GM23248 (cell line): ENCODE measurements around the gene KRTAP4-16. TPM values are rescaled to one million over a fixed set of nuclear protein-coding genes. Genes with fewer than 3 reads are reported as not detected.
"Not testable (repeated sequence)": the region's sequence is repeated elsewhere in the genome, so short reads cannot be mapped to it uniquely, and the experiment has no call there.

ENCODE experiments used
- DNase-seq: peaks from one replicate; pipeline ENCODE4 v3.0.0-alpha.2; 2015
- H2AFZ ChIP-seq: fragments of 200-600 bp; sonication (generic); 2 replicates; pipeline ENCODE4 v1.6.1; 2016; ENCODE audit warnings: antibody characterized with exemption
- H3F3A ChIP-seq: fragments of 200-600 bp; sonication (generic); 2 replicates; pipeline ENCODE4 v1.6.1; 2016; ENCODE audit warnings: mild to moderate bottlenecking, antibody characterized with exemption, mixed run types; ENCODE audit not compliant: insufficient read depth
- H3K27ac ChIP-seq: fragments of 200-600 bp; sonication (generic); 2 replicates; pipeline ENCODE4 v1.5.1; 2016; ENCODE audit warnings: mild to moderate bottlenecking
- H3K27me3 ChIP-seq: fragments of 200-600 bp; sonication (generic); replicated peaks from 2 replicates; pipeline ENCODE4 v1.6.1; 2016; ENCODE audit warnings: mild to moderate bottlenecking; ENCODE audit not compliant: insufficient read depth
- H3K36me3 ChIP-seq: fragments of 200-600 bp; sonication (generic); 2 replicates; pipeline ENCODE4 v1.6.1; 2016; ENCODE audit warnings: low read depth, mild to moderate bottlenecking
- H3K4me1 ChIP-seq: fragments of 200-600 bp; sonication (generic); 2 replicates; pipeline ENCODE4 v1.6.1; 2016; ENCODE audit warnings: mild to moderate bottlenecking; ENCODE audit not compliant: insufficient read depth
- H3K4me2 ChIP-seq: fragments of 200-600 bp; sonication (generic); one replicate; pipeline ENCODE4 v1.6.1; 2016; ENCODE audit warnings: mild to moderate bottlenecking; ENCODE audit not compliant: unreplicated experiment
- H3K4me3 ChIP-seq: fragments of 200-600 bp; sonication (generic); 2 replicates; pipeline ENCODE4 v1.5.1; 2016; ENCODE audit warnings: mild to moderate bottlenecking
- H3K79me2 ChIP-seq: fragments of 200-600 bp; sonication (generic); 2 replicates; pipeline ENCODE4 v1.6.1; 2016; ENCODE audit warnings: mild to moderate bottlenecking; ENCODE audit not compliant: insufficient read depth
- H3K9ac ChIP-seq: fragments of 200-600 bp; sonication (generic); 2 replicates; pipeline ENCODE4 v1.6.1; 2016; ENCODE audit warnings: mild to moderate bottlenecking
- H3K9me2 ChIP-seq: fragments of 200-600 bp; sonication (generic); 2 replicates; pipeline ENCODE4 v1.6.1; 2016; ENCODE audit warnings: mixed run types, mild to moderate bottlenecking, moderate library complexity; ENCODE audit not compliant: insufficient read depth
- H3K9me3 ChIP-seq: fragments of 200-600 bp; sonication (generic); one replicate; pipeline ENCODE4 v1.6.1; 2017; ENCODE audit warnings: low read depth
- H4K20me1 ChIP-seq: fragments of 200-600 bp; sonication (generic); 2 replicates; pipeline ENCODE4 v1.6.0; 2016; ENCODE audit not compliant: insufficient read depth
- EZH2 ChIP-seq: fragments of 200-600 bp; sonication (generic); IDR thresholded peaks from 2 replicates; pipeline ENCODE4 v1.6.1; 2018; ENCODE audit warnings: antibody characterized with exemption, mild to moderate bottlenecking; ENCODE audit not compliant: insufficient read depth, poor library complexity, severe bottlenecking
- EZH2phosphoT487 ChIP-seq: fragments of 200-600 bp; sonication (generic); IDR thresholded peaks from 2 replicates; pipeline ENCODE4 v1.6.1; 2018; ENCODE audit warnings: antibody characterized with exemption, moderate library complexity, mild to moderate bottlenecking, low read depth; ENCODE audit not compliant: insufficient read depth
- WGBS, 2 experiments: methylation state at CpG; one replicate each; pipeline ENCODE4 v1.1.6; 2015 to 2017; ENCODE audit warnings: low lambda C conversion rate in 2 of 2, low coverage in 1 of 2; ENCODE audit errors: missing lambda C conversion rate in 2 of 2; 5-methylcytosine and 5-hydroxymethylcytosine counted together
- in situ Hi-C: fragments of 300-500 bp; cut with MboI; formaldehyde crosslinking; loops from 2 replicates; pipeline ENCODE4 v1.15.0; 2020
- polyA plus RNA-seq: library from polyadenylated mRNA; unstranded; fragments of >200 nt; fragmentation: Nextera tagmentation; extraction: Ambion mirVana; gene quantifications from 2 replicates; pipeline ENCODE4 v1.2.1, GENCODE V29; 2016
- total RNA-seq: library from RNA; depleted of rRNA; stranded (reverse); fragments of >200 nt; shearing (Covaris generic); gene quantifications from 2 replicates; pipeline ENCODE4 v1.2.3, GENCODE V29; 2014

Gene KRTAP4-16
- total and polyA plus RNA-seq, 2 experiments from 2014 or later, result not detected

- in situ Hi-C loops, result no loop called here
- H3K9ac ChIP-seq, result peak within 1 kb of the TSS; percentile 10; the same call in 1 of the 2 replicates
- no peaks in the 10 kb centered on the region for H4K20me1 ChIP-seq
- WGBS, 2 experiments, result 67 to 68% methylated on average over 6 of the region's 6 CpGs
- peak; percentile 95 for DNase-seq
- H3K9me2 ChIP-seq, result peaks cover 2% of the 10 kb centered on the region; the same call in 1 of the 2 replicates
- no peaks in the 10 kb centered on the region for H3K79me2 ChIP-seq
- no peak within 1 kb of the TSS for H2AFZ ChIP-seq
- H3F3A ChIP-seq, result peaks cover 13% of the 10 kb centered on the region
- H3K4me3 ChIP-seq, result no peak within 1 kb of the TSS
- H3K4me1 ChIP-seq, result peaks cover 14% of the 10 kb centered on the region
- peak within 1 kb of the TSS; percentile 38 for H3K4me2 ChIP-seq
- H3K27ac ChIP-seq, result peak within 1 kb of the TSS; percentile 83
- TF ChIP-seq EZH2, result no peak
- TF ChIP-seq EZH2phosphoT487, result 0 out of 2 replicates have a peak, but pooled peaks have one; percentile 32
- H3K36me3 ChIP-seq, result no peaks in the 10 kb centered on the region
- H3K9me3 ChIP-seq, result no peaks in the 10 kb centered on the region
- no peaks in the 10 kb centered on the region for H3K27me3 ChIP-seq
Measured at GRCh38 chr17:41140360-41141131, 38.5 kb upstream of the KRTAP4-16 start, which contains the start of gene KRTAP4-6. Gene KRTAP4-6, minus strand, starts transcription at chr17:41140544. Its CDS starts 57 bp downstream, at chr17:41140487.

GRCh38 chr17:41139865-41140264, 37.9 kb upstream of the KRTAP4-16 start:
- H3K27ac ChIP-seq, H3K27me3 ChIP-seq, H3K4me3 ChIP-seq, H3K79me2 ChIP-seq, H2AFZ ChIP-seq, H3K4me2 ChIP-seq, H3K9ac ChIP-seq, in situ Hi-C loops, H3K9me3 ChIP-seq, H4K20me1 ChIP-seq, H3K36me3 ChIP-seq, DNase-seq, H3K9me2 ChIP-seq: not testable (repeated sequence)
- WGBS, 2 experiments, result 90 to 91% methylated on average over 11 to 12 of the region's 12 CpGs
- peaks cover 13% of the 10 kb centered on the region for H3F3A ChIP-seq
- peaks cover 14% of the 10 kb centered on the region for H3K4me1 ChIP-seq

- peak overlapping the region; percentile 72 for H2AFZ ChIP-seq
- in situ Hi-C loops, result no loop called here
- peaks cover 28% of the 10 kb centered on the region for H3K4me1 ChIP-seq
- H3K79me2 ChIP-seq, result no peaks in the 10 kb centered on the region
- WGBS, 2 experiments, result 70 to 72% methylated on average over 2 of the region's 2 CpGs
- TF ChIP-seq EZH2phosphoT487 (no peak), EZH2 (no peak)
- H3K4me3 ChIP-seq, result no peak overlapping the region
- peak overlapping the region; percentile 33 for H3K27ac ChIP-seq
- H3K9me2 ChIP-seq, result peaks cover 2% of the 10 kb centered on the region; the same call in 1 of the 2 replicates
- H4K20me1 ChIP-seq, result no peaks in the 10 kb centered on the region
- no peaks in the 10 kb centered on the region for H3K36me3 ChIP-seq
- H3K9ac ChIP-seq, result no peak overlapping the region
- H3F3A ChIP-seq, result peaks cover 28% of the 10 kb centered on the region; the same call in 1 of the 2 replicates
- no peaks in the 10 kb centered on the region for H3K9me3 ChIP-seq
- no peaks in the 10 kb centered on the region for H3K27me3 ChIP-seq
- DNase-seq, result no peak
- peak overlapping the region; percentile 24 for H3K4me2 ChIP-seq
Measured at GRCh38 chr17:41133880-41134735, 32.1 kb upstream of the KRTAP4-16 start.

GRCh38 chr17:41131979-41132378, 30.0 kb upstream of the KRTAP4-16 start:
- no peaks in the 10 kb centered on the region for H3K79me2 ChIP-seq
- no peaks in the 10 kb centered on the region for H3K36me3 ChIP-seq
- WGBS, 2 experiments, result 51 to 52% methylated on average over 3 of the region's 3 CpGs
- peak overlapping the region; percentile 53 for H2AFZ ChIP-seq
- no peak overlapping the region for H3K9ac ChIP-seq
- no peaks in the 10 kb centered on the region for H4K20me1 ChIP-seq
- TF ChIP-seq EZH2, result no peak
- TF ChIP-seq EZH2phosphoT487, result no peak
- H3F3A ChIP-seq, result peaks cover 28% of the 10 kb centered on the region; the same call in 1 of the 2 replicates
- H3K9me3 ChIP-seq, result no peaks in the 10 kb centered on the region
- no peak overlapping the region for H3K4me3 ChIP-seq
- peak overlapping the region; percentile 7; the same call in 1 of the 2 replicates for H3K27ac ChIP-seq
- H3K4me2 ChIP-seq, result peak overlapping the region; percentile 50
- DNase-seq, result peak; percentile 51
- H3K9me2 ChIP-seq, result no peaks in the 10 kb centered on the region
- peaks cover 28% of the 10 kb centered on the region for H3K4me1 ChIP-seq
- H3K27me3 ChIP-seq, result no peaks in the 10 kb centered on the region
- in situ Hi-C loops, result no loop called here
